D721Med (cell line): ENCODE measurements around the gene RHBDD2.
A peak's percentile ranks its signal among the peaks of the same experiment; 100 is the strongest.
"Not testable (repeated sequence)": the region's sequence is repeated elsewhere in the genome, so short reads cannot be mapped to it uniquely, and the experiment has no call there.

Source experiments
- DNase-seq: peaks from one replicate; pipeline ENCODE4 v3.0.0; 2011; ENCODE audit warnings: low spot score; ENCODE audit not compliant: insufficient read length
- FAIRE-seq: peaks from 2 replicates; lab custom pipeline; 2011; peaks lifted over from hg19 to GRCh38; lab: Jason Lieb, UNC
- CTCF ChIP-seq: IDR thresholded peaks from 2 replicates; pipeline ENCODE4 v1.5.1; 2012; ENCODE audit warnings: mild to moderate bottlenecking, control low read depth; ENCODE audit not compliant: insufficient read depth; ENCODE audit errors: missing control alignments

The RHBDD2 gene

GRCh38 chr7:75909521-75910132 is 30.8 kb downstream of the RHBDD2 start:
- TF ChIP-seq CTCF: no peak
- FAIRE-seq (no peak), DNase-seq (no peak)

GRCh38 chr7:75911186-75911585 is 32.4 kb downstream of the RHBDD2 start:
- not testable (repeated sequence) for FAIRE-seq, DNase-seq

- TF ChIP-seq CTCF: no peak
- DNase-seq: no peak
- no peak for FAIRE-seq
These were observed 34.6 kb downstream of the RHBDD2 start for GRCh38 chr7:75913437-75913836.

GRCh38 chr7:75914169-75914654 is 35.4 kb downstream of the RHBDD2 start:
- FAIRE-seq: no peak
- no peak for TF ChIP-seq CTCF

GRCh38 chr7:75914655-75915415 is 36.0 kb downstream of the RHBDD2 start, which contains the start of gene POR:
POR (plus strand) TSS chr7:75915155; CDS start chr7:75954002, 38,847 bp downstream.
- DNase-seq (peak; percentile 87), FAIRE-seq (no peak)
- TF ChIP-seq CTCF: no peak

More at GRCh38 chr7:75914169-75914654, 35.4 kb downstream of the RHBDD2 start:
- DNase-seq: no peak

GRCh38 chr7:75915416-75916156 is 36.8 kb downstream of the RHBDD2 start:
- DNase-seq (no peak), FAIRE-seq (no peak)
- no peak for TF ChIP-seq CTCF

- FAIRE-seq: no peak
- no peak for DNase-seq
- no peak for TF ChIP-seq CTCF
These were observed 37.4 kb downstream of the RHBDD2 start for GRCh38 chr7:75916259-75916658.
